Loucy (cell line): ENCODE results near the gene FHAD1.

Experiments used
- CTCF ChIP-seq: fragments of 200-600 bp; sonication (generic); conservative IDR thresholded peaks from 2 replicates; pipeline ENCODE4 v1.5.1; 2014; ENCODE audit warnings: mild to moderate bottlenecking, antibody characterized with exemption, low read length
- EZH2phosphoT487 ChIP-seq: fragments of 200-600 bp; IDR thresholded peaks from 2 replicates; pipeline ENCODE4 v1.6.1; 2018; ENCODE audit warnings: antibody characterized with exemption, mild to moderate bottlenecking, moderate library complexity, borderline replicate concordance

GRCh38 chr1:15314328-15315281 is 67.6 kb downstream of the FHAD1 start:
- TF ChIP-seq CTCF (no peak), EZH2phosphoT487 (no peak)
